HG03469 (cell line): Measurements from ENCODE around the gene SYT13.

Experiments used
- ATAC-seq: cut with Tn5 transposase; IDR thresholded peaks from one replicate; pipeline ENCODE4 v1.9.1; 2021; ENCODE audit warnings: mild to moderate bottlenecking, moderate library complexity, moderate number of reproducible peaks; ENCODE audit not compliant: unreplicated experiment

SYT13 gene, protein sequence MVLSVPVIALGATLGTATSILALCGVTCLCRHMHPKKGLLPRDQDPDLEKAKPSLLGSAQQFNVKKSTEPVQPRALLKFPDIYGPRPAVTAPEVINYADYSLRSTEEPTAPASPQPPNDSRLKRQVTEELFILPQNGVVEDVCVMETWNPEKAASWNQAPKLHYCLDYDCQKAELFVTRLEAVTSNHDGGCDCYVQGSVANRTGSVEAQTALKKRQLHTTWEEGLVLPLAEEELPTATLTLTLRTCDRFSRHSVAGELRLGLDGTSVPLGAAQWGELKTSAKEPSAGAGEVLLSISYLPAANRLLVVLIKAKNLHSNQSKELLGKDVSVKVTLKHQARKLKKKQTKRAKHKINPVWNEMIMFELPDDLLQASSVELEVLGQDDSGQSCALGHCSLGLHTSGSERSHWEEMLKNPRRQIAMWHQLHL

DNA sequence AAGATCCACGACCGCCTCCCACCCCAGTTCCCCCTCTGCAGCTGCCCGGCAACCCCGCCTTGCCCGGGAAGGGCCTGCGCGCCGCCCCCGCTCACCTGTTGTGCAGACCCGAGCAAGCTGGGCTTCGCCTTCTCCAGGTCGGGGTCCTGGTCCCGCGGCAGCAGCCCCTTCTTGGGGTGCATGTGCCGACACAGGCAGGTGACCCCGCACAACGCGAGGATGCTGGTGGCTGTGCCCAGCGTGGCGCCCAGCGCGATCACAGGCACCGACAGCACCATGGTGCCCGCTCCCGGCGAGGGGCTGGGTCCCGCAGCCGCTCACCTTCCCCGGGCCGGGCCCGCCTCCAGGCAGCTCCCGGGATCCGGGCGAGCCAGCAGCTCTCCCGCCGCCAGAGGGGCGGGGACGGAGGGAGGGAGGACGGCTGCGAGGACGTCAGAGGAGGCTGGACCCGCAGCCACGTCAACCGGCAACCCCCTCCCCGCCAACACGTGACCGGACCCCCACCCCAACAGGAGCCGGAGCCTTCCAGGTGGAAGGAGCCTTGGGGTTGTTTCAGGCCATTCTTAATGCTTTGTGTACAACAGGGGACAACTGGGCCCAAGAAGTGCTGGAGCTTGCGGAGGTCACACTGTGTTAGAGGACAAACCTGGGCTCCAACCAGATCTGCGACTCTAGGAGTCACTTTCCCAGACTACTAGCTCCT, at the start of gene SYT13:
Gene SYT13 (minus strand): TSS at position 412 of the 703 bp plus-strand sequence. CDS start 134 bp downstream, at position 278.
- no peak for ATAC-seq

DNA sequence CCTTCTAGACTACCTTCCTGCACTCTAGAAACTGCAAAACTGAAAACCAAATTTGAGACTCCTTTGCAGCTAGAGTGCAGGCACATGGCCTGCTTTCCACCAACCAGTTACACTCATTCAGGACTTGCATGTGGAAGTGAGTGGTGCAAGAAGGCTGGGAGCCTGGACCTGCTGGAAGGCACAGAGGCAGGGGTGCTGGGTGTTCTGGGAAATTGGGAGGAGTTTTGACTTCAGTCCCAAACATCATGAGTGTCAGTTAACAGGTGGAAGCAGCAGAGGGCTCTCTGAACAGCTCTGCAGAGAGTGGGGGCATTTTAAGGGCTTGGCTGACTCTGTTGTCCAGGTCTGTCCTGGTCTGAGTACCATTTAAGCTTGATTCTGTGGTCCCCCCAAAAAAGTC, 49.3 kb upstream of the SYT13 start:
- ATAC-seq: no peak

DNA sequence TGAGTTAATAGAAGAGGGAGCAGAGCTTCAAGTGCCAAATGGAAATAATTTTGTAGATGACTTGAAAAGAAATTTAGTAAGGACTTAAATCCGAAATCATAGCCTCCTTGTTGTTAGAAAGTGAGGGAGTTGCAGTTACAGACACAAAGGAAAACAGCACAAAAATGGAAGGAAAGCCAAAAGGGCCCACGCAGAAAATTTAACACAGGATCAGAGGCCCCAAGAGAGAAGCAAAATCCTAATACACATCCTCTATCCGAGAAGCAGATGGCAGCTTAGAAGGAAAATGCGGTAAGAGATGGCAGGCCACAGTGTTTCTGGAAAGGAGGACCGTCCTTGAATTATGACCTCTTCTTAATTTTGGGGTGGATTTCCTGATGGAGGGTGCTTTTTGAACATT, 48.7 kb upstream of the SYT13 start:
- ATAC-seq: no peak

DNA sequence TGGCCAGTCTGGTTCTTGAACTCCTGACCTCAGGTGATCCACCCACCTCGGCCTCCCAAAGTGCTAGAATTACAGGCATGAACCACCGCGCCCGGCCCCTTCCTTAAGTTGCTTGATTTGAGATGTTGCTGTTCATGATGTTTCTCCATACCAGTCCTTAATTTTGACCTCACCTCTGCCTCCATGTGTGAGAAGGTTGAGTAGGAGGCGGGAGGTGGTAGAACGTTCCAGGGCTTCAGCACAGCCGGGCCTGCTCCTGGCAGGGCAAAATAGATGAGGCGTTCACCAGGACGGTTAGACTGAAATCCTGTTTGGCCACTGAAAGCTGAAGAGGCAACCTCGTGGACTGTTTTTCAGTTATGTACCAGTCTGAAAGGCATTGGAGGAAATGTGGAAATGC, 48.3 kb upstream of the SYT13 start:
- no peak for ATAC-seq

DNA sequence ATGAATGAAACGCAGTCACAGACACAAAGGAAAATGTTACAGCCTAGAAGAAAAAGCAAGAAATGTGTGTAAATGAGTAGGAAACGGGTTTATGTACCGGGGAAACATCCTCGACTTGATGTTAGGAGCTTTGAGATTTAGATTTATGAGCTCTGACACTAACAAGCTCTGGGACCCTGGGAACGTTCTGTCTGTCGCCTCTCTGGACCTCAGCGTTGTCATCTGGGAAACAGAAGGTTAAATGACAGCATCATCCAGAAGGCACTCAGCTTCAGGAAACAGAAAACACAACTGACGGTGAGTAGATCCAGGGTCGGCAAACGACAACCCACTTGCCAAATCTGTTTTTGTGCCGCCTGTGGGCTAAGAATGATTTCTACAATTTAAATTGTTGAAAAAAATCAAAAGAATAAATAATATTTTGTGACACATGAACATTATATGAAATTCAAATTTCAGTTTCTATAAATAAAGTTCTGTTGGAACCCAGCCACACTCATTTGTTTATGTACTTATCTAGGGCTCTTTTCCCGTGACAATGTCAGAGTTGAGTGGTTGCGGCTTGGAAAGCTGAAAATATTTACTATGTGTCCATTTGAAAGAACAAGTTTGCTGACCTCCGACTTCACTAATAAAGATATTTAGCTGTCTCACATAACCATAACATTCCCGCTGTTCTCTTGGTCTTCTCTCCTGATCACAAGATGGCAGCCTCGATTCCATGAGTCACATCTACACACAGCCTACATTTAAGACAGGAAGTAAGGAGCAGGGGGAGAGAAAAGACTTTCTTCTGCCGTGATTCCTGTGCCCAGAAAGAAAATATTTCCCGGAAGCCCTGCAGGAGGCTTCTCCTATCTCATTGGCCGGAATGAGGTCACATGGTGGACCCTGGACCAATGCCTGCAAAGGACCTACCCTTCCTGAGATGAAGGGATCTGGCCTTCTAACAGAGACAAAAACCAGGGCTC, 47.1 kb upstream of the SYT13 start:
- ATAC-seq: no peak

DNA sequence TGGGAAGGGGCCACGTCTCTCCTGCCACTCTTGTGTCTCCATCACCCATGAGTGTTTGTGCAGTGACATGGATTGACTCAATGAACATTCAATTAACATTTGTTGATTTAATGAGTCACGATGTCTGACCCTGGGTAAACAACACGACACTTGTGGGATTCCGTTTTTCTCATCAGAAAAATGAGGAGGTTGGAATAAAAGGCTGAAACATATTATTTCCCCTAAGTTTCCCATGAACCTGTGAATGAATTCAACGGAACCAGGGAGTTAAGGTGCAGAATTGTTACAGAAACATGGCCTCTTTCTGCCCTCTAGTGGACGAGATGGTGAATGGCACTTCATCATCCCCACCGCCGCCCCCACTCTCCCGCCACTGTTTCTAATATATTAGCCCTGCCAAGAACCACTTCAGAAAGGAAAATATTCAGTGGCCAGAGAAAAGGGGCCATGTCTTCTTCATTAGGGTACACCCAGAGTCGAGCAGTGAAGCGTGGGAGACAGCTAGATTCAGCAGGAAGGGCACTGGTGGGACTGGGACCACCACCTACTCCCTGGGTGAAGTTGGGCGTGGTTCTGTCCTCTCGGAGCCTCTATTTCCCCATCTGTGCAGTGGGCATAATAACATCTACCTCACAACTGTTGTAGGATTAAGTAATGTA, 46.3 kb upstream of the SYT13 start:
- ATAC-seq: no peak

DNA sequence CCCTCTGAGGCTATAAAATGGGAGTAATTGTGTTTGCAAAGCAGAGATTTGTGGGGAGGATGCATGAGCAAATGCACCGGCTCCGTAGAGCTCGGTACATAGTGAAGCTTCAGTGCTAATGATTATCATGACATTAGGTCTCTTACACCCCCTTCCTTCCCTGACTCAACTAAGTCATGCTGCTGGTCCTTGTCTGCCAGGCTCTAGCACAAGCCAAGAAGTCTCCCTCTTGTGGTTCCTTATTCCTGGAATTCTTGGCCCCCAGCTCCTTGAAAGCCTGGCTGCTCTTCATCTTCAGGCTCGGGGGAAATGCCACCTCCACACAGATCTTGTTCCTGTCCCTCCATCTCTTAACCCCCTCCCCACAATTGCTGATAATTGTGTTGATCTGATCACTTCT, 45.7 kb upstream of the SYT13 start:
- ATAC-seq: no peak

DNA sequence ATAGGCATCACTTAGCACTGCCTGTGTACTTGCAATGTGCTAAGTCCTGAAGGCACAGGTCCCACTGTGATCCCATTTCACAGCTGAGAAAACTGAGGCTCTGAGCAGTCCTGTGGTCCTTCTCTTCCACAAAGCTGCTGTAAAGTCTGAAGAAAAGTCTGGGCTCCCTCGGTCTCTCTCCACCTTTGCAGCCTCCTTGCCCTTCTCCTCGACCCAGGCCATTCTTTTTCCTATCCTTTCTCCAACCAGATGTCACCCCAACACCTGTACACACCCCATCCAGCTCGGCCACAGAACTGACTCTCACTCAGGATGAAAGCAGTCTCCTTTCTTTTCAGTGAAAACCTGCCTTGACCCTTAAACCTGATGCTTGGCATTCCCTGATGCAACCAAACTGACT, 42.6 kb upstream of the SYT13 start:
- no peak for ATAC-seq

DNA sequence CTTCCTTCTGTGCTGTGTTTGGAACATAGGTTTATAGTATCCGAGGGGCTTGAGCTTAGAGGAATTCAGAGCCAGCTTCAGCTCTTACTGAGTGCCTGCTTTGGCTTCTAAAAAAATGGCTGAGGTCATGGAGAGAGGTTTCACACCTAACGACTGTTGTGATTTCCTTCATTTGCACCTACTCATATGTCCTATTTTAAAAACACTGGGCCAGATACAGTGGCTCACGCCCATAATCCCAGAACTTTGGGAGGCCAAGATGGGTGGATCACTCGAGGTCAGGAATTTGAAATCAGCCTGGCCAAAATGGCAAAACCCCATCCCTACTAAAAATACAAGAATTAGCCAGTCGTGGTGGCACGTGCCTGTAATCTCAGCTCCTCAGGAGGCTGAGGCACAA, 38.3 kb upstream of the SYT13 start:
- no peak for ATAC-seq

DNA sequence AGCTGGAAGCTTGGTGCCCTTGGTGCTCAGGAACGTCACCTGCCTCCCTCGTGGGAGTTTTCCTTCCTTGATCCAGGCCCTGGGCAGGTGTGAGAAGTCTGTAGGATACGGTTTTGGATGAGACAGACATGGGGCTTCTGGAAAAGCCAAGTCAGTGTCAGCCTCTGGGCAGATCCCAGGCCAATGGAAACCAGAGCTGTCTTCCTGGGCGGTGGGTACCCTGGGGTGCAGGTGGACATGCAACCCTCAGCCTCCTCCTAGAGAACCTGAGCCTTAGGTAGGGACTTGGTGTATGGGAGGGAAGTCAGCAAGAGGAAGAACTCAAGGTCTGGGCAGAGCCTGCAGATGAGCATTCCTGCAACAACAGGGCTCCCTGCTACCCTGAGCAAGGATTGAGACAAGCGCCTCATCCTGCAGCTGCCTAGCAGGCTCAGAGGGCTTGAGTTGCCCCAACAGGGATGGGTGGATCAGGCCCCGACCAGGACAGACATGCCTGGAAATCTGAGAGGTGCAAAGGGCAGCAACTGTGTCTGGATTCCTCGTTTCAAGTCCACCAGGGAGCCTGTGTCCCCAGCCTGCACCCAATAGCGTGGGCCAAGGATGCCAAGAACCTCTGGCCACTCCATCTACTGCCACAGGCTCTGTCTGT, 37.6 kb upstream of the SYT13 start:
- no peak for ATAC-seq

DNA sequence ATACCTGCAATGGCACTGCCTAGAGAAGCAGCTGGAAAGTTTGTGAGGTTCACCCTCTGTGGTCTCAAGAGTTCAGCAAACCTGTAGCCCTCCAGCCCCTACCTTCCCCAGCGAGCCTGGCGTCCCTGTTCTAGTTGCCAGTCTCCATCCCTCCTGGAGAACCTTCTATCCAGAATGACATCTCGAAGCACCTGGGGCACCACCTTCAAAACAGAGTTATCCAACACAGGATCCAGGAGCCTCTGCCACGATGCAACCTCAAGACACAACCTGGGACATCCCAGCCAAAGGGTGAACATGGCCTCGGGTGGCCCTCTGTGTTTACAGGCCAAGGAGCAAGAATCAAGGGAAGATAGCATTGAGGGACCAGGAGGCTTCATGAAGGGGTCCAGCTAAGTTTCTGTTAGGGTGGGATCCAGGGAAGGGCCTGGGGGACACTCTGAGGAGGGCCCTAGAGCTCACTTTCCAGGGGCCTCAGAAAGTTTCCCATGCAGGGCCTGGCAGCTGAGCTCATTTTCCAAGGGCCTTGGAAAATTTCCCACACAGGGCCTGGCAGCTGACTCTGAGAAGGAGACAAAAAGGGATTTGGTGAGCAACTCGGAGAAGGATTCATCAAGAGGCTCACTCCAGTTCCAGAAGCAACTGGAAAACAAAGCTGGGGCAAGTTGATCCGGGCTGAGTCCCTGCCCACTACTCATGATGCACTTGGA, 36.9 kb upstream of the SYT13 start:
- no peak for ATAC-seq

DNA sequence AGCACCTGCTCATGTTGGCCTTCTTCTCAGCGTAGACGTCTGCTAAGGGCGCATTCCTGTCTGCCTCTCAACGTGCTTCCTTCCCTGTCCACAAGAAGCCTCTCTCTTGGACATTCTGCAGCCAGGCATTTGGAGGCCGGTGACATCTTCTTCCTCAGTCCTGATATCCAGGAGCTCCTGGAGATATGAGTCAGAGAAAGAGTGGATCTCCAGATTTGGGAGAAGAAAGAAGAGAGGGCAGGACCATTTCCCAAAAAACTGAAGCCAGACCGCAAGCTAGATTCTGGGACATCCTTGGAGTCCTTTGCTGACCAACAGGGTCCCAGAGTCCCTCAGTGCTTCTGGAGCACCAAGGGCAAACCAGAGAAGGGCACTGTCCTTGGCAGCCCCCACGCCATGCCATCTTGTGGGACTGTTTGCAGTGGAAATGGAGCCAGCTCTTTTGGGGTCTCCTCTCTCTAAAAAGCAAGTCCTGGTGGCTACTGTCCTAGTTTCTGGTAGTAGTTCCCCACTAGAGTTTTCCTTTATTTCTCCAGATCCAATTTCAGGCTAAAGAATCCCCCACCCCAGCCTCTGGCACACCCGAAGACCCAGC, 36.1 kb upstream of the SYT13 start:
- no peak for ATAC-seq

DNA sequence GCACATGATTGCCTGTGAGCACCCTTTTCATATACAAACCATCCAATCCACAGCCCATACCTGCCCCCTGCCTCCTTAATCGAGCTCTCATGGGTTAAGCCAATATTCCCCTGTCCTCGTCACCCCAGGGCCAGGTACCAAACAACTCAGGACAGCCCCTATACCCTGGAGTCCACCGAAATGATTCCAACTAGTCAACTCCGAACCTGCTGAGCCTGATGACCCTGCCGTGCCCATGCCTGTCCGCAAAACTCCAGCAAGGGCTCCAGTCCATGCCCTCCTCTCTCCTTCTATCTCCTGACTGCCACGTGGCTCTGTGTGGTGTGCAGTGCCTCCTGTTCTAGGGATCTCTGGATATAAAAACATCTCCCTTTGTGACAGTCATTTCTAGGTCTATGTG, 35.5 kb upstream of the SYT13 start:
- ATAC-seq: no peak

DNA sequence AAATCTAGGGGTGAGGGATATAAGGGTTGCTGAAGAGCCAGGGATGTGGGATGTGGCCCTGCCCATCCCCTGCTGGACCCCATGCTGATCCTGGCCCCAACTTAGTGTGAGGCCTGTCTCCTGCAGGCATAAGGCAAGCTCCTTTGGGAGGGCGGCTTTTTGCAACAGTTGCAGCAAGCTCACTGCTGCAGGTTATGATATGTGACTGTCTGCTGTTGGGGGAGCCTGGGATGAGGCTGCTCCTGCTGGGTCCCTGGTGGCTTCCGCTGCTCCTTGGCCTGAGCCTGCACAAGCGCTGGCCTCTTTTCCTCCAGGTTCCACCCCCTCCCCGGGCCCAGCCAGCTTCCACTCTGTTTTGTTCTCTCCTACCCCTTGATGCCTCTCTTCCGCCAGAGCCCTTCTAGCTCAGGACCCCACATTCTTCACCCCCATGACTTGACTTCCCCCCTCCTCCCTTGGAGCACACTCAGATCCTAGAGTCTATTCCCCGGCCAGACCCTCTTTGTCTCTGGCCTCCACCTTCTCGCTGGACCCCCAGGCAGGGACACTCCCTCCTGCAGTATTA, 35.0 kb upstream of the SYT13 start:
- no peak for ATAC-seq

DNA sequence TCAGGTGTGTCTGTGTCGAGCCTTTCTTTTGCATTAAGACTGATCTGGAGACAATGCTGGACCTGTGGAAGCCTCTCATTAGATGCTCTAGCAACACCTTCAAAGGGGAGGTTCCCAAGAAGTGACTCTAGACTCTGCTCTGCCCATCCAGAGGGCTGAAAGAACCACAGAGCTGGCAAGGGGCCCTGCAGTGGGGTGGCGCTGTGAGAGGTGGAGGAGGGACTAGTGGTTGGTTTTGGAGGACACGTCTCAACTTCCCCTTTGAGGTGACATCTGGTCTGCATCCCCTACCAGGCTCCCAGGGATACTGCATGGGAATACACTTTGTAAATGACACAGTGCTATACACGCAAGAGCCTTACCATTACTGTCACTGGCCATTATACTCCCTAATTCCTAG, 34.2 kb upstream of the SYT13 start:
- no peak for ATAC-seq

DNA sequence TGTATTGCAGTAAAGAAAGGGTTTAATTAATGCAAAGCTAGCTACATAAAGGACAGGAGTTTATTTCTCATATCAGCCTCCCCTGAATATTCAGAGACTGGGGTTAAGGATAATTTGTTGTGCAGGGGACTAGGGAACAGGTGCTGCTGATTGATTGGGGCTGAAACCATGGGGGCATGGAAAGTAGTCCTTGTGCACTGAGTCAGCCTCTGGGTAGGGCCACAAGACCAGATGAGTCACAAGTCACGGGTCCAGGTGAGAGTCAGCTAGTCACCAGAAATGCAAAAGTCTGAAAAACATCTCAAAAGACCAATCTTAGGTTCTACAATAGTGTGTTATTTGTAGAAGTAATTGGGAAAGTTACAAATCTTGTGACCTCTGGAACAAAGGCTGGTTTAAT, 32.9 kb upstream of the SYT13 start:
- ATAC-seq: no peak

DNA sequence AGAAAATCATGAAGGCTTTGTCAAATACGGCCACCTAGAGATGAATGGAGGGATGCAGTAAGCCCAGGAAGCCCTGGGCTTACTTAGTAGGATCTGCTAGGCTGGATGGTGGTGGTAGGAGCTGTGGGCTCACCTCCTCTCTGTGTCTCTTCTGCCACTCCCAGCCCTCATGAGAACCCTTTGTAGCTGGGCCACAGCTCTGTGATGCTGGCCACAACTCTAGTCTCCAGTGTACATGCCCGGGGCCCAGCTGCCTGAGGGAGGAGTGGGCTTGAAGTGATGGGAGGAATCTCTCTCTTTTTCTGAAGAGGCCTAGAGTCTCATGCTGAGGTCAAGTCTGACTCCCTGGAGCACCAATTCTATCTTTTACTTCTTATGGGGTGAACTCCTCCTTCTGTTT, 32.4 kb upstream of the SYT13 start:
- ATAC-seq: no peak

DNA sequence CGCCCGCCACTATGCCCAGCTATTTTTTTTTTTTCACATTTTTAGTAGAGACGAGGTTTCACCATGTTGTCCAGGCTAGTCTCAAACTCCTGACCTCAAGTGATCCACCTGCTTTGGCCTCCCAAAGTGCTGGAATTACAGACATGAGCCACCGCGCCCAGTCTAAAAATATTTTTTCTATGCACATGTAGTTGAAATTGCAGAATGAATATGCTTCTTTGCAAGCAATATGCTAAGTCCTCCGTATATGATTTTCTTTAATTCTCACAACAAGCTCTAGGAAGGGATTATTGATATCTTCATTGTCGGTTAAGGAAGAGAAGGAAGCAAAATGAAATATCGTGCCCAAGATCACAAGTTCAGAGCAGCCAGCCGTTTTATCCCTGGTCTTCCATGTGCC, 30.1 kb upstream of the SYT13 start:
- ATAC-seq: no peak

DNA sequence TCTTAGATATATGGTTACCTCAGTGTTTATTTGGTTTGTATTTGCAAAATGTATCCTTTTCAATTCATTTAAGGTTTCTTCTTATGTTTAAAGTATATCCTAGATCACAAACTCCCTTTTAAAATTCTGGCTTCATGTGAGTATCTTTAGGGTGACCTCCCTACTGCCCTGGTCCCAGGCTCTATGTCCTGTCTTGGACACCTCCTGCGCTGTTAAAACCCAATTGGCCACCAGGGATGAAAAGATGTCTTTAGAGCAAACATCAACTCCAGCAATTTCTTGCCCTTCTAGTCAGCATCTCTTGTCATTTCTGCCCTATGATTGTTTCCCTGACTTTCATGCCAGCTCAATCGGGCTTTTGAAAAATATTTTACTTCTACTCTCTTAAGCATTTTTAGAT, 28.8 kb upstream of the SYT13 start:
- no peak for ATAC-seq
